K562 (cell line): ENCODE results near the gene ROPN1B. TPM values are rescaled to one million over a fixed set of nuclear protein-coding genes. Genes with fewer than 3 reads are reported as not detected.

Experiments used
- ATAC-seq: fragments of 200-7000 bp; cut with Tn5 transposase; 3 replicates; pipeline ENCODE4 v1.9.1; 2020; ENCODE audit warnings: moderate library complexity
- BruUV-seq: library from RNA; stranded (reverse); fragments of 400-500 nt; replicated peaks from 2 replicates; lab custom pipeline; 2021; lab: Mats Ljungman, UMichigan
- CTCF ChIA-PET: fragments of 300-600 bp; formaldehyde crosslinking; extraction: SDS; loops from one replicate; lab custom pipeline; 2021; ENCODE audit warnings: low intra/inter-chr PET ratio; lab: Yijun Ruan, JAX
- POLR2A ChIA-PET: fragments of 300-600, 350-650 bp; sonication (Branson Sonifier 250); formaldehyde crosslinking; extraction: SDS; loops from one replicate; lab custom pipeline; 2021; ENCODE audit warnings: antibody characterized with exemption, inconsistent platforms; lab: Yijun Ruan, JAX
- DNase-seq, 4 experiments: peaks; one replicate each; pipeline versions ENCODE4 v3.0.0 to v3.0.0-alpha.2; 2011 to 2018; ENCODE audit warnings: low spot score in 3 of 4, mixed read lengths in 3 of 4; ENCODE audit errors: extremely low read depth in 1 of 4
- FAIRE-seq: peaks from 2 replicates; lab custom pipeline; 2011; peaks lifted over from hg19 to GRCh38; lab: Jason Lieb, UNC
- H2AFZ ChIP-seq: 2 replicates; pipeline ENCODE4 v1.6.0; 2011; ENCODE audit warnings: low read depth, low read length, control low read depth, inconsistent platforms
- H3K27ac ChIP-seq: fragments of 200-600 bp; 3 replicates; pipeline ENCODE4 v1.8.0; 2011; ENCODE audit warnings: low read depth, mild to moderate bottlenecking, control low read depth, inconsistent platforms, low read length, moderate library complexity, mixed read lengths; ENCODE audit errors: extremely low read depth
- H3K27me3 ChIP-seq, 2 experiments: fragments of 300-600 bp in 1 of 2; 2 replicates in 1 of 2; 3 replicates in 1 of 2; pipeline versions ENCODE4 v1.6.0 to v1.8.0; 2011; ENCODE audit warnings: inconsistent platforms in 2 of 2, low read length in 2 of 2, mild to moderate bottlenecking in 1 of 2, mixed read lengths in 1 of 2, moderate library complexity in 1 of 2; ENCODE audit not compliant: control insufficient read depth in 2 of 2, insufficient read depth in 2 of 2
- H3K36me3 ChIP-seq: fragments of 300-600 bp; 3 replicates; pipeline ENCODE4 v1.8.0; 2011; ENCODE audit warnings: mild to moderate bottlenecking, low read length, inconsistent platforms; ENCODE audit not compliant: control insufficient read depth, insufficient read depth
- H3K4me1 ChIP-seq, 2 experiments: fragments of 200-600 bp in 1 of 2; replicated peaks in 1 of 2; 2 replicates in 1 of 2; 3 replicates in 1 of 2; pipeline versions ENCODE4 v1.5.1 to v1.8.0; 2011; ENCODE audit warnings: inconsistent platforms in 2 of 2, low read length in 2 of 2, mild to moderate bottlenecking in 1 of 2, mixed read lengths in 1 of 2, moderate library complexity in 1 of 2; ENCODE audit not compliant: control insufficient read depth in 2 of 2, insufficient read depth in 2 of 2
- H3K4me2 ChIP-seq: 2 replicates; pipeline ENCODE4 v1.6.1; 2011; ENCODE audit warnings: low read length, control low read depth, inconsistent platforms, mixed read lengths; ENCODE audit not compliant: insufficient read depth
- H3K4me3 ChIP-seq: fragments of 200-600 bp; sonication (generic), shearing (Covaris generic); 2 replicates; pipeline ENCODE4 v1.5.1; 2016; ENCODE audit warnings: control low read depth, inconsistent platforms
- H3K79me2 ChIP-seq: fragments of 200-600 bp; 3 replicates; pipeline ENCODE4 v1.8.0; 2011; ENCODE audit warnings: low read length, inconsistent platforms; ENCODE audit not compliant: control insufficient read depth, insufficient read depth
- H3K9ac ChIP-seq, 2 experiments: 2 replicates each; pipeline versions ENCODE4 v1.6.0 to v1.6.1; 2011; ENCODE audit warnings: low read depth in 2 of 2, low read length in 2 of 2, control low read depth in 1 of 2, inconsistent platforms in 1 of 2, mild to moderate bottlenecking in 1 of 2, mixed read lengths in 1 of 2; ENCODE audit not compliant: insufficient read depth in 1 of 2
- H3K9me1 ChIP-seq: one replicate; pipeline ENCODE4 v1.6.0; 2011; ENCODE audit warnings: inconsistent platforms, mild to moderate bottlenecking, low read length, moderate library complexity; ENCODE audit not compliant: control insufficient read depth, insufficient read depth
- H3K9me3 ChIP-seq: replicated peaks from 2 replicates; pipeline ENCODE4 v1.5.1; 2011; ENCODE audit warnings: low read depth, low read length, inconsistent platforms; ENCODE audit not compliant: control insufficient read depth, insufficient read depth
- H4K20me1 ChIP-seq: replicated peaks from 2 replicates; pipeline ENCODE4 v1.6.1; 2011; ENCODE audit warnings: low read length, inconsistent platforms, mixed read lengths; ENCODE audit not compliant: control insufficient read depth, insufficient read depth
- CEBPG ChIP-seq, 3 experiments: fragments of 200-800 bp in 1 of 3; sonication (Bioruptor generic) in 1 of 3; sonication (generic) in 1 of 3; formaldehyde crosslinking in 1 of 3; IDR thresholded peaks in 2 of 3; conservative IDR thresholded peaks in 1 of 3; 2 replicates each; pipeline versions ENCODE4 v1.6.1 to v1.8.0; 2016 to 2022; ENCODE audit warnings: missing compliant biosample characterization in 2 of 3, missing genetic modification characterization in 2 of 3, mild to moderate bottlenecking in 1 of 3, missing genetic modification reagents in 1 of 3
- FOS ChIP-seq: IDR thresholded peaks from 3 replicates; pipeline ENCODE4 v1.6.1; 2011; ENCODE audit not compliant: insufficient read length; ENCODE audit errors: extremely low read depth
- JUND ChIP-seq, 2 experiments: IDR thresholded peaks; 2 replicates in 1 of 2; 3 replicates in 1 of 2; pipeline ENCODE4 v1.6.1; 2011; ENCODE audit warnings: borderline replicate concordance in 2 of 2, low read depth in 2 of 2, low read length in 2 of 2, improper control_type of control experiment in 1 of 2, missing biosample characterization in 1 of 2, missing genetic modification characterization in 1 of 2, missing genetic modification reagents in 1 of 2
- RB1 ChIP-seq: fragments of 450-650 bp; IDR thresholded peaks from 2 replicates; pipeline ENCODE4 v1.6.1; 2017; ENCODE audit warnings: low read depth, mild to moderate bottlenecking
- SAFB ChIP-seq: fragments of 200-400 bp; formaldehyde crosslinking; IDR thresholded peaks from 2 replicates; pipeline ENCODE4 v1.6.1; 2017; ENCODE audit warnings: low read depth, low read length, borderline replicate concordance
- ZBTB8A ChIP-seq: fragments of 450-650 bp; IDR thresholded peaks from 2 replicates; pipeline ENCODE4 v1.6.1; 2018; ENCODE audit warnings: mild to moderate bottlenecking, moderate library complexity; ENCODE audit not compliant: partially characterized antibody
- WGBS: fragments of 100-300 bp; shearing (Covaris generic); methylation state at CpG from one replicate; pipeline ENCODE4 v1.1.6; 2016; ENCODE audit warnings: low coverage, mixed read lengths; ENCODE audit not compliant: insufficient coverage; ENCODE audit errors: missing lambda C conversion rate; 5-methylcytosine and 5-hydroxymethylcytosine counted together
- in situ Hi-C: fragments of 300-500 bp; cut with MboI; formaldehyde crosslinking; loops from 4 replicates; pipeline ENCODE4 v1.15.0; 2018; ENCODE audit warnings: inconsistent platforms, mixed read lengths
- intact Hi-C: fragments of 100-400 bp; cut with micrococcal nuclease; formaldehyde crosslinking; loops from 2 replicates; pipeline ENCODE4 v1.14.2; 2022
- polyA plus RNA-seq, 8 experiments: library from polyadenylated mRNA; depleted of rRNA in 4 of 8; stranded (reverse) in 5 of 8; unstranded in 3 of 8; fragments of >200 nt; fragmentation: Nextera tagmentation in 2 of 8; fragmentation: Illumina TruSeq in 1 of 8; extraction: Ambion mirVana in 2 of 8; extraction: Trizol in 1 of 8; gene quantifications; 2 replicates each; pipeline versions ENCODE4 v1.2.1 to v1.2.3, GENCODE V29; 2011 to 2014; ENCODE audit warnings: inconsistent platforms in 1 of 8, missing spikeins in 1 of 8
- total RNA-seq, 7 experiments: library from RNA; depleted of rRNA in 6 of 7; stranded (reverse); fragments of >200 nt in 6 of 7; fragmentation: Illumina TruSeq in 2 of 7; extraction: Trizol in 2 of 7; gene quantifications; 2 replicates each; pipeline versions ENCODE4 v1.2.1 to v1.2.3, GENCODE V29; 2011 to 2021; ENCODE audit warnings: low replicate concordance in 1 of 7
- TF ChIP-seq, protein P1 (sequence below): fragments of 250-450 bp; sonication (Bioruptor Pico); IDR thresholded peaks from 2 replicates; pipeline ENCODE4 v1.8.0; 2022; ENCODE audit warnings: inconsistent platforms

The ROPN1B gene
- total and polyA plus RNA-seq, 9 of the 15 experiments (the other 6 are each of a cell fraction or from before 2014, with no cell fraction given), result not detected

DNA sequence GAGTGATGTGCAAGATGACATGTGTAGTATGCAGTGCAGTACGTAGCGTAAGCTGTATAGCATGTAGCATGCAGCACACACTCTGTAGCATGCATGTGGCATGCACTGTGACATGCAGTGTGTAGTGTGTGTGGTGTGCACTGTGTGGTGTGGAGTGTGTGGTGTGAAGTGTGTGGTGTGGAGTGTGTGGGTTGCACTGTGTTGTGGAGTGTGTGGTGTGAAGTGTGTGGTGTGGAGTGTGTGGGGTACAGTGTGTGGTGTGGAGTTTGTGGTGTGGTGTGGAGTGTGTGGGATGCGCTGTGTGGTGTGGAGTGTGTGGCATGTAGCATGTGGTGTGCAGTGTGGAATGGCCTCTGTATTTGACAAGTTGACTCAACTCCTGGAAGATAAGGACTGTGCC lies 39.2 kb downstream of the ROPN1B start:
- no peaks in the 10 kb centered on the region for H3K9me1 ChIP-seq
- POLR2A ChIA-PET, result no interaction called here
- H4K20me1 ChIP-seq, result no peaks in the 10 kb centered on the region
- TF ChIP-seq FOS (no peak), RB1 (no peak), SAFB (no peak), ZBTB8A (no peak), CEBPG (CRISPR knock-in tag; IDR thresholded peaks at IDR 0.05) (no peak), CEBPG (tag; conservative IDR thresholded peaks at IDR 0.05 in 1 of 2, IDR thresholded peaks at IDR 0.05 in 1 of 2) (no peak), JUND (IDR thresholded peaks at IDR 0.05; ENCODE audit: borderline replicate concordance, low read depth, low read length) (no peak), JUND (tag; IDR thresholded peaks at IDR 0.05; ENCODE audit: borderline replicate concordance, low read depth, low read length) (no peak)
- TF ChIP-seq, protein P1, sequence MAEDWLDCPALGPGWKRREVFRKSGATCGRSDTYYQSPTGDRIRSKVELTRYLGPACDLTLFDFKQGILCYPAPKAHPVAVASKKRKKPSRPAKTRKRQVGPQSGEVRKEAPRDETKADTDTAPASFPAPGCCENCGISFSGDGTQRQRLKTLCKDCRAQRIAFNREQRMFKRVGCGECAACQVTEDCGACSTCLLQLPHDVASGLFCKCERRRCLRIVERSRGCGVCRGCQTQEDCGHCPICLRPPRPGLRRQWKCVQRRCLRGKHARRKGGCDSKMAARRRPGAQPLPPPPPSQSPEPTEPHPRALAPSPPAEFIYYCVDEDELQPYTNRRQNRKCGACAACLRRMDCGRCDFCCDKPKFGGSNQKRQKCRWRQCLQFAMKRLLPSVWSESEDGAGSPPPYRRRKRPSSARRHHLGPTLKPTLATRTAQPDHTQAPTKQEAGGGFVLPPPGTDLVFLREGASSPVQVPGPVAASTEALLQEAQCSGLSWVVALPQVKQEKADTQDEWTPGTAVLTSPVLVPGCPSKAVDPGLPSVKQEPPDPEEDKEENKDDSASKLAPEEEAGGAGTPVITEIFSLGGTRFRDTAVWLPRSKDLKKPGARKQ, result no peak
- CTCF ChIA-PET, result no interaction called here
- H3K27ac ChIP-seq, result no peak overlapping the region
- no TSS peak for BruUV-seq
- no peak for FAIRE-seq
- DNase-seq, result no peak
- no peaks in the 10 kb centered on the region for H3K9me3 ChIP-seq
- H3K4me1 ChIP-seq, result no peaks in the 10 kb centered on the region; a peak in 1 of 5 replicates
- H3K79me2 ChIP-seq, result no peaks in the 10 kb centered on the region
- intact Hi-C loops (no loop called here), in situ Hi-C loops (no loop called here)
- no peak overlapping the region for H3K4me2 ChIP-seq
- H3K36me3 ChIP-seq, result peaks cover 2% of the 10 kb centered on the region; the same call in 1 of the 3 replicates
- H3K27me3 ChIP-seq, result no peaks in the 10 kb centered on the region
- 78% methylated on average over 3 of the region's 3 CpGs for WGBS
- no peak for ATAC-seq
- H2AFZ ChIP-seq, result no peak overlapping the region
- H3K9ac ChIP-seq, result no peak overlapping the region
- no peak overlapping the region for H3K4me3 ChIP-seq
